Endodermal cell (in vitro differentiated cells): Measurements from ENCODE around the gene MMP15. TPM values are rescaled to one million over a fixed set of nuclear protein-coding genes. Genes with fewer than 3 reads are reported as not detected.
"Not testable (repeated sequence)": the region's sequence is repeated elsewhere in the genome, so short reads cannot be mapped to it uniquely, and the experiment has no call there.

Source experiments
- DNase-seq: peaks from one replicate; pipeline ENCODE4 v3.0.0-alpha.2; 2017
- H3K27ac ChIP-seq: 2 replicates; pipeline ENCODE4 v1.5.1; 2013; ENCODE audit warnings: mild to moderate bottlenecking, low read depth, low read length, moderate library complexity
- H3K27me3 ChIP-seq: 2 replicates; pipeline ENCODE4 v1.6.1; 2013; ENCODE audit warnings: mild to moderate bottlenecking, low read length, moderate library complexity; ENCODE audit not compliant: insufficient read depth, control insufficient read depth, poor library complexity, severe bottlenecking
- H3K36me3 ChIP-seq: 2 replicates; pipeline ENCODE4 v1.7.0; 2013; ENCODE audit warnings: mild to moderate bottlenecking, low read length, moderate library complexity; ENCODE audit not compliant: control insufficient read depth, insufficient read depth
- H3K4me1 ChIP-seq: one replicate; pipeline ENCODE4 v1.7.0; 2013; ENCODE audit warnings: low read length; ENCODE audit not compliant: control insufficient read depth, insufficient read depth
- H3K4me3 ChIP-seq: 2 replicates; pipeline ENCODE4 v1.5.1; 2013; ENCODE audit warnings: mild to moderate bottlenecking, low read length, moderate library complexity
- H3K9ac ChIP-seq: 2 replicates; pipeline ENCODE4 v1.6.1; 2013; ENCODE audit warnings: mild to moderate bottlenecking, low read length, moderate library complexity; ENCODE audit not compliant: poor library complexity, severe bottlenecking; ENCODE audit errors: extremely low read depth
- H3K9me3 ChIP-seq: 2 replicates; pipeline ENCODE4 v1.6.1; 2013; ENCODE audit warnings: mild to moderate bottlenecking, low read length, moderate library complexity; ENCODE audit not compliant: control insufficient read depth
- H3K27ac Mint-ChIP-seq: 2 replicates; pipeline ENCODE4 v1.8.0; 2020; ENCODE audit warnings: mixed read lengths
- H3K27me3 Mint-ChIP-seq: 2 replicates; pipeline ENCODE4 v1.8.0; 2021; ENCODE audit warnings: mild to moderate bottlenecking, mixed read lengths; ENCODE audit not compliant: insufficient read depth
- H3K36me3 Mint-ChIP-seq: 2 replicates; pipeline ENCODE4 v1.8.0; 2020; ENCODE audit warnings: low read depth, mixed read lengths
- H3K4me1 Mint-ChIP-seq: 2 replicates; pipeline ENCODE4 v1.8.0; 2020; ENCODE audit warnings: mixed read lengths
- H3K4me3 Mint-ChIP-seq: 2 replicates; pipeline ENCODE4 v1.8.0; 2020; ENCODE audit warnings: mild to moderate bottlenecking, moderate library complexity, mixed read lengths
- H3K9me3 Mint-ChIP-seq: 2 replicates; pipeline ENCODE4 v1.8.0; 2020; ENCODE audit warnings: mild to moderate bottlenecking, mixed read lengths
- CTCF ChIP-seq: fragments of 200-600 bp; sonication (generic); conservative IDR thresholded peaks from 2 replicates; pipeline ENCODE4 v1.5.0; 2021; ENCODE audit warnings: antibody characterized with exemption, mild to moderate bottlenecking
- WGBS, 2 experiments: methylation state at CpG; one replicate each; pipeline versions ENCODE4 v1.1.5 to v1.1.7; 2013; ENCODE audit warnings: missing lambda C conversion rate in 2 of 2, mixed read lengths in 1 of 2; ENCODE audit not compliant: insufficient coverage in 1 of 2, insufficient read length in 1 of 2; 5-methylcytosine and 5-hydroxymethylcytosine counted together
- total RNA-seq, 2 donors: library from RNA; stranded (reverse); fragmentation: NEBNext Ultra II Directional in 1 of 2; extraction: Animal tissue kit (Norgen Biotek cat#: 25700) in 1 of 2; gene quantifications; 2 replicates in 1 of 2; 3 replicates in 1 of 2; pipeline ENCODE4 v1.2.1, GENCODE V29; 2021

The MMP15 gene
- total RNA-seq, 2 donors from 2014 or later: 99.8 to 105 TPM

- 94% methylated on average over 7 of the region's 9 CpGs; no CpG with 5 or more reads in 1 of the 2 experiments for WGBS, 2 experiments
- no peak for TF ChIP-seq CTCF
- H3K9me3 ChIP-seq: no peaks in the 10 kb centered on the region
Observed at GRCh38 chr16:58088091-58088490, 62.5 kb downstream of the MMP15 start.

GRCh38 chr16:58090396-58090795 lies 64.8 kb downstream of the MMP15 start:
- not testable (repeated sequence) for H3K9me3 Mint-ChIP-seq, H3K4me3 Mint-ChIP-seq, H3K27ac Mint-ChIP-seq, H3K9ac ChIP-seq, H3K27me3 ChIP-seq, H3K36me3 ChIP-seq, DNase-seq, H3K36me3 Mint-ChIP-seq, H3K4me1 Mint-ChIP-seq, H3K27ac ChIP-seq, H3K9me3 ChIP-seq, H3K4me1 ChIP-seq, H3K4me3 ChIP-seq, H3K27me3 Mint-ChIP-seq
- WGBS, 2 experiments: 93 to 94% methylated on average over 3 of the region's 3 CpGs

More at GRCh38 chr16:58088091-58088490, 62.5 kb downstream of the MMP15 start:
- H3K27me3 Mint-ChIP-seq: peaks cover 3% of the 10 kb centered on the region
- no peaks in the 10 kb centered on the region for H3K36me3 Mint-ChIP-seq
- Histone ChIP-seq H3K4me3 (no peak overlapping the region), H3K4me1 (no peaks in the 10 kb centered on the region), H3K27me3 (no peaks in the 10 kb centered on the region), H3K9ac (no peak overlapping the region), H3K36me3 (no peaks in the 10 kb centered on the region), H3K27ac (no peak overlapping the region)
- no peak for DNase-seq
- H3K9me3 Mint-ChIP-seq: no peaks in the 10 kb centered on the region
- H3K4me1 Mint-ChIP-seq: no peaks in the 10 kb centered on the region
- H3K27ac Mint-ChIP-seq: no peak overlapping the region
- H3K4me3 Mint-ChIP-seq: no peak overlapping the region

- H3K4me3 ChIP-seq: no peak overlapping the region
- TF ChIP-seq CTCF: no peak
- H3K9ac ChIP-seq: no peak overlapping the region
- no peaks in the 10 kb centered on the region for H3K27me3 ChIP-seq
- H3K4me1 Mint-ChIP-seq: peaks cover 2% of the 10 kb centered on the region
- no peak overlapping the region for H3K27ac Mint-ChIP-seq
- H3K4me1 ChIP-seq: no peaks in the 10 kb centered on the region
- H3K9me3 ChIP-seq: no peaks in the 10 kb centered on the region
- 90% methylated on average over 4 to 5 of the region's 5 CpGs for WGBS, 2 experiments
- no peak overlapping the region for H3K4me3 Mint-ChIP-seq
- no peaks in the 10 kb centered on the region for H3K9me3 Mint-ChIP-seq
- H3K27me3 Mint-ChIP-seq: peaks cover 3% of the 10 kb centered on the region
- no peak for DNase-seq
- no peak overlapping the region for H3K27ac ChIP-seq
- no peaks in the 10 kb centered on the region for H3K36me3 ChIP-seq
- H3K36me3 Mint-ChIP-seq: no peaks in the 10 kb centered on the region
Observed at GRCh38 chr16:58094026-58094425, 68.5 kb downstream of the MMP15 start.
